Adrenal gland (tissue), 19 donors: ENCODE data around the gene POM121C. TPM values are rescaled to one million over a fixed set of nuclear protein-coding genes. Genes with fewer than 3 reads are reported as not detected.
"Not testable (repeated sequence)": the region's sequence is repeated elsewhere in the genome, so short reads cannot be mapped to it uniquely, and the experiment has no call there.

Experiments
- DNase-seq, 7 donors: peaks; one replicate each; pipeline ENCODE4 v3.0.0-alpha.2; 2019 to 2020
- H3K27ac ChIP-seq, 5 donors: fragments of 200-600 bp; sonication (generic) in 4 of 5; 1 replicate in 3 of 5; 2 replicates in 2 of 5; pipeline versions ENCODE4 v1.5.1 to v1.8.0; 2016 to 2020; ENCODE audit warnings: mild to moderate bottlenecking in 1 of 5
- H3K27me3 ChIP-seq: fragments of 200-600 bp; 2 replicates; pipeline ENCODE4 v1.8.0; 2021
- H3K36me3 ChIP-seq, 2 donors: fragments of 200-600 bp; replicated peaks in 1 of 2; 1 replicate in 1 of 2; 2 replicates in 1 of 2; pipeline versions ENCODE4 v1.5.1 to v1.8.0; 2018 to 2022
- H3K4me1 ChIP-seq, 2 donors: fragments of 200-600 bp; replicated peaks in 1 of 2; 1 replicate in 1 of 2; 2 replicates in 1 of 2; pipeline versions ENCODE4 v1.5.1 to v1.8.0; 2018 to 2021
- H3K4me3 ChIP-seq, 4 donors: fragments of 200-600 bp; sonication (generic) in 3 of 4; one replicate each; pipeline ENCODE4 v1.5.1; 2016 to 2018
- H3K9me3 ChIP-seq, 3 donors: fragments of 200-600 bp; sonication (generic) in 1 of 3; replicated peaks in 1 of 3; 1 replicate in 2 of 3; 2 replicates in 1 of 3; pipeline versions ENCODE4 v1.5.1 to v1.8.0; 2016 to 2021
- CTCF ChIP-seq, 6 experiments: fragments of 450-650 bp in 4 of 6; fragments of 200-600 bp in 2 of 6; sonication (generic) in 1 of 6; IDR thresholded peaks; 1 replicate in 5 of 6; 2 replicates in 1 of 6; pipeline versions ENCODE4 v1.5.1 to v1.8.0; 2016 to 2021; ENCODE audit warnings: antibody characterized with exemption in 6 of 6, mild to moderate bottlenecking in 2 of 6, moderate library complexity in 1 of 6
- POLR2A ChIP-seq, 2 donors: fragments of 450-650 bp; IDR thresholded peaks; one replicate each; pipeline ENCODE4 v1.6.1; 2017; ENCODE audit warnings: antibody characterized with exemption in 2 of 2, mild to moderate bottlenecking in 2 of 2, moderate library complexity in 1 of 2
- WGBS, 4 donors: extraction: QIAGEN DNeasy Blood & Tissue Kit in 2 of 4; methylation state at CpG; one replicate each; pipeline versions ENCODE4 v1.1.5 to v1.1.7; 2013 to 2017; 5-methylcytosine and 5-hydroxymethylcytosine counted together
- intact Hi-C, 2 donors: fragments of 100-400 bp; cut with DNase I; formaldehyde crosslinking; loops; one replicate each; pipeline versions ENCODE4 v1.14.1 to v1.15.0; 2022 to 2023
- long read RNA-seq, 10 donors: library from polyadenylated mRNA in 3 of 10; unstranded in 2 of 10; stranded (forward) in 1 of 10; transcript quantifications; one replicate each; pipeline ENCODE4 v2.0.0 and lab custom pipeline, GENCODE V29; 2021 to 2026
- polyA plus RNA-seq, 3 donors: library from polyadenylated mRNA; stranded (reverse); fragments of 200-250 nt in 2 of 3; fragments of 350-450 nt in 1 of 3; fragmentation: Illumina TruSeq in 1 of 3; extraction: RNeasy Lipid Tissue Mini Kit (QIAGEN cat#74804) in 1 of 3; gene quantifications; one replicate each; pipeline ENCODE4 v1.2.3, GENCODE V29; 2013 to 2014
- total RNA-seq, 9 donors: library from RNA; depleted of rRNA in 4 of 9; stranded (reverse); fragments of >200 nt in 4 of 9; fragments of 120-200 nt in 1 of 9; fragmentation: NEBNext Ultra II Directional in 1 of 9; extraction: Animal tissue kit (Norgen Biotek cat#: 25700) in 1 of 9; gene quantifications; one replicate each; pipeline versions ENCODE4 v1.1.0 to v1.2.4, GENCODE V29; 2013 to 2023
- donor health status: healthy with polysubstance abuse.
- donor health status: Bipolar disorder and iron deficiency.
- donor health status: DM: yes; HTN: yes; CAD: no.
- donor health status: DM: no; HTN: no; CAD: no.
- donor health status: DM: no; HTN: no; CAD: no.
- donor health status: DM: yes; HTN: yes; CAD: no.

POM121C gene
- total RNA-seq, result 10 to 100 TPM in 8 of 9 donors, 1 to 10 TPM in 1; 9.7 to 46.3 (median 21.2) TPM
- polyA plus RNA-seq, result 10 to 100 TPM; 15.6 to 61.9 (median 29.4) TPM
- long read RNA-seq, donor 1, partial matches to known transcripts, result 0 of 2 reads
- long read RNA-seq, donor 1, other reads (novel, unspliced or antisense), result 0 of 2 reads
- long read RNA-seq, donor 2, full-length matches to known transcripts, result 2 of 2 reads
- long read RNA-seq, donor 2, partial matches to known transcripts, result 0 of 2 reads
- long read RNA-seq, donor 2, other reads (novel, unspliced or antisense), result 0 of 2 reads
- long read RNA-seq, donor 3, partial matches to known transcripts, result 0 of 2 reads
- long read RNA-seq, donor 3, other reads (novel, unspliced or antisense), result 0 of 2 reads
- long read RNA-seq, donor 4, partial matches to known transcripts, result 0 of 1 reads
- long read RNA-seq, donor 4, other reads (novel, unspliced or antisense), result 1 of 1 reads
- long read RNA-seq, donor 5, full-length matches to known transcripts, result 1 of 27 reads
- long read RNA-seq, donor 5, partial matches to known transcripts, result 20 of 27 reads
- long read RNA-seq, donor 5, other reads (novel, unspliced or antisense), result 6 of 27 reads
- long read RNA-seq, donor 6, partial matches to known transcripts, result 6 of 8 reads
- long read RNA-seq, donor 6, other reads (novel, unspliced or antisense), result 2 of 8 reads
- long read RNA-seq, donor 7, result 0 reads
- long read RNA-seq, donor 8, full-length matches to known transcripts, result 1 of 1 reads
- long read RNA-seq, donor 8, partial matches to known transcripts, result 0 of 1 reads
- long read RNA-seq, donor 8, other reads (novel, unspliced or antisense), result 0 of 1 reads
- long read RNA-seq, donor 9, full-length matches to known transcripts, result 1 of 8 reads
- long read RNA-seq, donor 9, partial matches to known transcripts, result 7 of 8 reads
- long read RNA-seq, donor 9, other reads (novel, unspliced or antisense), result 0 of 8 reads
- long read RNA-seq, donor 10, full-length matches to known transcripts, result 1 of 1 reads
- long read RNA-seq, donor 10, partial matches to known transcripts, result 0 of 1 reads
- long read RNA-seq, donor 10, other reads (novel, unspliced or antisense), result 0 of 1 reads

GRCh38 chr7:75485979-75486643, at the start of gene POM121C:
Gene POM121C (minus strand): TSS chr7:75486299. CDS start chr7:75441496, 44,803 bp downstream.
- intact Hi-C loops, H3K4me1 ChIP-seq, H3K27me3 ChIP-seq, H3K9me3 ChIP-seq, H3K36me3 ChIP-seq: not testable (repeated sequence)
- 0 to 1% (median 0%) methylated on average over 18 to 49 of the region's 49 CpGs for WGBS, 4 donors
- TF ChIP-seq POLR2A (IDR thresholded peaks at IDR 0.05), result peak; percentile 36 to 85
- peak within 1 kb of the TSS; percentile 79 to 92 (median 86) for H3K27ac ChIP-seq
- peak; percentile 92 to 97 (median 97) for DNase-seq
- H3K4me3 ChIP-seq, result peak within 1 kb of the TSS in 3 of 4 donors; percentile 33 to 88 (median 48)

- no peaks in the 10 kb centered on the region for H3K27me3 ChIP-seq
- no peaks in the 10 kb centered on the region for H3K9me3 ChIP-seq
- 66 to 78% (median 70%) methylated on average over 8 of the region's 8 CpGs for WGBS, 4 donors
- no peaks in the 10 kb centered on the region for H3K4me1 ChIP-seq
- peak in 1 of 7 donors; percentile 0 for DNase-seq
- H3K36me3 ChIP-seq, result peaks cover 0 to 34% of the 10 kb centered on the region in 2 donors
- no peak overlapping the region for H3K4me3 ChIP-seq
- intact Hi-C loops, result loop anchor here in 1 of 2 donors (10.0 kb wide), 1 partner anchor 110 kb away; no protein-coding TSS in a partner anchor
- no peak overlapping the region for H3K27ac ChIP-seq
- TF ChIP-seq POLR2A (IDR thresholded peaks at IDR 0.05) (no peak), CTCF (IDR thresholded peaks at IDR 0.05) (no peak)
Observed at GRCh38 chr7:75534727-75535307, 48.7 kb upstream of the POM121C start.

GRCh38 chr7:75533926-75534325, 47.8 kb upstream of the POM121C start:
- H3K27me3 ChIP-seq, result no peaks in the 10 kb centered on the region
- no peak overlapping the region for H3K4me3 ChIP-seq
- TF ChIP-seq CTCF (IDR thresholded peaks at IDR 0.05) (no peak), POLR2A (IDR thresholded peaks at IDR 0.05) (no peak)
- peak in 1 of 7 donors; percentile 7 for DNase-seq
- H3K36me3 ChIP-seq, result peaks cover 0 to 25% of the 10 kb centered on the region in 2 donors
- intact Hi-C loops, result loop anchor here in 1 of 2 donors (10.0 kb wide), 1 partner anchor 111 kb away; no protein-coding TSS in a partner anchor
- 95 to 97% (median 96%) methylated on average over 6 of the region's 6 CpGs for WGBS, 4 donors
- no peaks in the 10 kb centered on the region for H3K9me3 ChIP-seq
- no peaks in the 10 kb centered on the region for H3K4me1 ChIP-seq
- no peak overlapping the region for H3K27ac ChIP-seq

GRCh38 chr7:75532639-75533038, 46.5 kb upstream of the POM121C start:
- intact Hi-C loops, result loop anchor here in 1 of 2 donors (10.0 kb wide), 1 partner anchor 112 kb away; no protein-coding TSS in a partner anchor
- peak in 1 of 7 donors; percentile 7 for DNase-seq
- H3K4me1 ChIP-seq, result peaks cover 0 to 6% of the 10 kb centered on the region in 2 donors

More at GRCh38 chr7:75532639-75533038, 46.5 kb upstream of the POM121C start:
- WGBS, 4 donors, result 91 to 96% (median 93%) methylated on average over 4 of the region's 4 CpGs
- Histone ChIP-seq H3K27ac (no peak overlapping the region), H3K36me3 (peaks cover 0 to 15% of the 10 kb centered on the region in 2 donors), H3K4me3 (no peak overlapping the region), H3K9me3 (no peaks in the 10 kb centered on the region), H3K27me3 (no peaks in the 10 kb centered on the region)
- no peak for TF ChIP-seq CTCF (IDR thresholded peaks at IDR 0.05)
- TF ChIP-seq POLR2A (IDR thresholded peaks at IDR 0.05), result no peak
